ENCODE results near the gene TGM3.

Gene TGM3

GRCh38 chr20:2315440-2315778 lies 19.6 kb downstream of the TGM3 start:
- H3K27ac ChIP-seq: no peak overlapping the region
- TF ChIP-seq CTCF (conservative IDR thresholded peaks at IDR 0.05) (no peak), ZFX (IDR thresholded peaks at IDR 0.05) (no peak)

- no peak overlapping the region for H3K27ac ChIP-seq
- TF ChIP-seq CTCF (conservative IDR thresholded peaks at IDR 0.05) (no peak), ZFX (IDR thresholded peaks at IDR 0.05) (no peak)
Observed at GRCh38 chr20:2316847-2317495, 21.2 kb downstream of the TGM3 start.

GRCh38 chr20:2320813-2321658 lies 25.2 kb downstream of the TGM3 start:
- no peak for TF ChIP-seq CTCF (conservative IDR thresholded peaks at IDR 0.05)
- TF ChIP-seq ZFX (IDR thresholded peaks at IDR 0.05): no peak
- H3K27ac ChIP-seq: peak overlapping the region; percentile 74

- TF ChIP-seq ZFX (IDR thresholded peaks at IDR 0.05) (no peak), CTCF (conservative IDR thresholded peaks at IDR 0.05) (no peak)
- H3K27ac ChIP-seq: no peak overlapping the region
Observed at GRCh38 chr20:2323051-2323450, 27.2 kb downstream of the TGM3 start.

- H3K27ac ChIP-seq: no peak overlapping the region
- TF ChIP-seq CTCF (conservative IDR thresholded peaks at IDR 0.05) (no peak), ZFX (IDR thresholded peaks at IDR 0.05) (no peak)
Observed at GRCh38 chr20:2326046-2326445, 30.2 kb downstream of the TGM3 start.

GRCh38 chr20:2327620-2328555 lies 32.1 kb downstream of the TGM3 start:
- TF ChIP-seq ZFX (IDR thresholded peaks at IDR 0.05) (no peak), CTCF (conservative IDR thresholded peaks at IDR 0.05) (no peak)
- H3K27ac ChIP-seq: no peak overlapping the region

Data from C4-2B (cell line).